ENCODE results near the gene ATAD3B. TPM values are rescaled to one million over a fixed set of nuclear protein-coding genes. Genes with fewer than 3 reads are reported as not detected.

The ATAD3B gene
- total and polyA plus RNA-seq, 10 of the 15 experiments (the other 5 are each of a cell fraction or from before 2014, with no cell fraction given), result 0.03 to 38.8 (median 23.8) TPM

- no peak for TF ChIP-seq EZH2 (IDR thresholded peaks at IDR 0.05; ENCODE audit: borderline replicate concordance, control insufficient read depth, low read depth, low read length)
Measured at GRCh38 chr1:1537626-1538250, 66.2 kb downstream of the ATAD3B start (continued).

DNA sequence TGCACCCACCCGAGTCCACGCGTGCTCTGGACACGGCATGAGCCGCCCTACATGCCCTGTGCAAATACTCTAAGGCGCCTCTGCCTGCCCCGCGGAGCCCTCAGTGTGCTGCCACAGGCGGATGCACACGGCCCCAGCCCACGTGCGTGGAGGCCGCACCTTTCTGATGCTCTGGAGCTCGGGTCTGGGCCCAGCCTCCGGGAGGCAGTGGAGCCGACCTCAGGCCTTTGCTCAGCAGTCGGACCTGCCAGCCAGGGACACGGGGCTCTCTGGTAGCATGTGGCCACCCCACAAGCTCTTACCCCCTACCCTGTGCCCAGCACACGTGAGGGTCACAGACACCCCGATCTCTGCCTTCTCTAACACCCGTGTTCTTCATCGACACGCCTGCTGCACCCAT lies 66.8 kb downstream of the ATAD3B start:
- Histone ChIP-seq H3K27ac (ENCODE audit: control insufficient read depth, insufficient read depth) (no peak overlapping the region), H2AFZ (ENCODE audit: control insufficient read depth, low read depth, low read length) (no peak overlapping the region), H3K9me3 (replicated peaks; ENCODE audit: control insufficient read depth, insufficient read depth, low read length) (no peaks in the 10 kb centered on the region), H3K9ac (ENCODE audit: control insufficient read depth, insufficient read depth, low read length) (no peak overlapping the region), H3K4me1 (ENCODE audit: control insufficient read depth, insufficient read depth, low read length) (no peaks in the 10 kb centered on the region), H3K4me2 (ENCODE audit: control insufficient read depth, insufficient read depth) (no peak overlapping the region), H3K27me3 (replicated peaks in 1 of 2; ENCODE audit: control insufficient read depth in 2 of 2, insufficient read depth in 2 of 2, low read length in 1 of 2) (no peaks in the 10 kb centered on the region), H4K20me1 (ENCODE audit: control insufficient read depth, insufficient read depth) (no peaks in the 10 kb centered on the region), H3K79me2 (ENCODE audit: control insufficient read depth, insufficient read depth, low read length) (no peaks in the 10 kb centered on the region), H3K36me3 (ENCODE audit: control insufficient read depth in 2 of 2, insufficient read depth in 2 of 2, low read length in 1 of 2) (no peaks in the 10 kb centered on the region; a peak in 2 of 4 replicates), H3K4me3 (no peak overlapping the region)
- no TSS peak for BruUV-seq (replicated peaks)
- 47% methylated on average over 23 of the region's 23 CpGs for WGBS (ENCODE audit: insufficient coverage, insufficient replicate concordance, low lambda C conversion rate, missing lambda C conversion rate)
- in situ Hi-C loops (cut with MboI) (no loop called here), intact Hi-C loops (cut with micrococcal nuclease; ENCODE audit: unreplicated experiment) (no loop called here)
- ATAC-seq, result no peak
- CTCF ChIA-PET, result no interaction called here
- SMC1A ChIA-PET (ENCODE audit: uncharacterized antibody, unreplicated experiment), result no interaction called here
- TF ChIP-seq NFXL1 (IDR thresholded peaks at IDR 0.05; ENCODE audit: borderline replicate concordance), result no peak
- RAD21 ChIA-PET (ENCODE audit: unreplicated experiment), result no interaction called here
- no peak for DNase-seq (ENCODE audit: low read depth, low spot score)
- FAIRE-seq, result no peak
- POLR2A ChIA-PET, result no interaction called here

DNA sequence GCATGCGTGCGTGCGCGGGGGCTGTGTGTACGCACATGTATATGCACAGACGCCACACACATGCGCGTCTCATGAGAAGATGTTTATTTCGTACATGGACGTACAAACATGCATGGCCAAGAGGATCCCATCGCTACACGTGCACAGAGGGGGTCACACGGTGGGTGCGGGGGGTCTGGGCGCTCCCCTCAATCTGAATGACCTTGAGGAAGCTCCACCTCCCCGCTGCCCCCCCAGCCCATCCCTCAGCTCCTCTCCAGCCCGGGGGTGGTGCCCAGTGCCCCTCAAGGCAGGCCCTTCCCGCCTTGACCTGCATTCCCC lies 67.4 kb downstream of the ATAD3B start:
- H3K9ac ChIP-seq (ENCODE audit: control insufficient read depth, insufficient read depth, low read length), result no peak overlapping the region
- WGBS (ENCODE audit: insufficient coverage, insufficient replicate concordance, low lambda C conversion rate, missing lambda C conversion rate), result 84% methylated on average over 17 of the region's 18 CpGs
- POLR2A ChIA-PET, result no interaction called here

More for the DNA sequence above, 67.4 kb downstream of the ATAD3B start:
- H2AFZ ChIP-seq (ENCODE audit: control insufficient read depth, low read depth, low read length), result no peak overlapping the region
- H3K4me2 ChIP-seq (ENCODE audit: control insufficient read depth, insufficient read depth), result no peak overlapping the region
- no TSS peak for BruUV-seq (replicated peaks)
- DNase-seq (ENCODE audit: low read depth, low spot score) (no peak), FAIRE-seq (no peak), ATAC-seq (no peak)
- intact Hi-C loops (cut with micrococcal nuclease; ENCODE audit: unreplicated experiment), result no loop called here
- H3K4me3 ChIP-seq, result no peak overlapping the region
- H3K27ac ChIP-seq (ENCODE audit: control insufficient read depth, insufficient read depth), result no peak overlapping the region
- H4K20me1 ChIP-seq (ENCODE audit: control insufficient read depth, insufficient read depth), result no peaks in the 10 kb centered on the region
- no peaks in the 10 kb centered on the region for H3K4me1 ChIP-seq (ENCODE audit: control insufficient read depth, insufficient read depth, low read length)
- TF ChIP-seq, protein P1, sequence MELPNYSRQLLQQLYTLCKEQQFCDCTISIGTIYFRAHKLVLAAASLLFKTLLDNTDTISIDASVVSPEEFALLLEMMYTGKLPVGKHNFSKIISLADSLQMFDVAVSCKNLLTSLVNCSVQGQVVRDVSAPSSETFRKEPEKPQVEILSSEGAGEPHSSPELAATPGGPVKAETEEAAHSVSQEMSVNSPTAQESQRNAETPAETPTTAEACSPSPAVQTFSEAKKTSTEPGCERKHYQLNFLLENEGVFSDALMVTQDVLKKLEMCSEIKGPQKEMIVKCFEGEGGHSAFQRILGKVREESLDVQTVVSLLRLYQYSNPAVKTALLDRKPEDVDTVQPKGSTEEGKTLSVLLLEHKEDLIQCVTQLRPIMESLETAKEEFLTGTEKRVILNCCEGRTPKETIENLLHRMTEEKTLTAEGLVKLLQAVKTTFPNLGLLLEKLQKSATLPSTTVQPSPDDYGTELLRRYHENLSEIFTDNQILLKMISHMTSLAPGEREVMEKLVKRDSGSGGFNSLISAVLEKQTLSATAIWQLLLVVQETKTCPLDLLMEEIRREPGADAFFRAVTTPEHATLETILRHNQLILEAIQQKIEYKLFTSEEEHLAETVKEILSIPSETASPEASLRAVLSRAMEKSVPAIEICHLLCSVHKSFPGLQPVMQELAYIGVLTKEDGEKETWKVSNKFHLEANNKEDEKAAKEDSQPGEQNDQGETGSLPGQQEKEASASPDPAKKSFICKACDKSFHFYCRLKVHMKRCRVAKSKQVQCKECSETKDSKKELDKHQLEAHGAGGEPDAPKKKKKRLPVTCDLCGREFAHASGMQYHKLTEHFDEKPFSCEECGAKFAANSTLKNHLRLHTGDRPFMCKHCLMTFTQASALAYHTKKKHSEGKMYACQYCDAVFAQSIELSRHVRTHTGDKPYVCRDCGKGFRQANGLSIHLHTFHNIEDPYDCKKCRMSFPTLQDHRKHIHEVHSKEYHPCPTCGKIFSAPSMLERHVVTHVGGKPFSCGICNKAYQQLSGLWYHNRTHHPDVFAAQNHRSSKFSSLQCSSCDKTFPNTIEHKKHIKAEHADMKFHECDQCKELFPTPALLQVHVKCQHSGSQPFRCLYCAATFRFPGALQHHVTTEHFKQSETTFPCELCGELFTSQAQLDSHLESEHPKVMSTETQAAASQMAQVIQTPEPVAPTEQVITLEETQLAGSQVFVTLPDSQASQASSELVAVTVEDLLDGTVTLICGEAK (IDR thresholded peaks at IDR 0.05; ENCODE audit: borderline replicate concordance), result no peak
- TF ChIP-seq REST (IDR thresholded peaks at IDR 0.05; ENCODE audit: low read depth, low read length), result no peak
- TF ChIP-seq WRNIP1 (IDR thresholded peaks at IDR 0.05; ENCODE audit: borderline replicate concordance, low read depth, low read length), result no peak
- TF ChIP-seq SIX5 (IDR thresholded peaks at IDR 0.05; ENCODE audit: low read depth, low read length, severe bottlenecking), result no peak
- TF ChIP-seq ZNF274 (IDR thresholded peaks at IDR 0.05; ENCODE audit: insufficient read depth, insufficient read length), result no peak
- CTCF ChIA-PET, result no interaction called here
- in situ Hi-C loops (cut with MboI), result no loop called here
- H3K36me3 ChIP-seq (ENCODE audit: control insufficient read depth in 2 of 2, insufficient read depth in 2 of 2, low read length in 1 of 2), result no peaks in the 10 kb centered on the region; a peak in 2 of 4 replicates
- RAD21 ChIA-PET (ENCODE audit: unreplicated experiment), result no interaction called here
- SMC1A ChIA-PET (ENCODE audit: uncharacterized antibody, unreplicated experiment), result no interaction called here
- no peaks in the 10 kb centered on the region for H3K79me2 ChIP-seq (ENCODE audit: control insufficient read depth, insufficient read depth, low read length)
- no peaks in the 10 kb centered on the region for H3K9me3 ChIP-seq (replicated peaks; ENCODE audit: control insufficient read depth, insufficient read depth, low read length)
- H3K27me3 ChIP-seq (replicated peaks in 1 of 2; ENCODE audit: control insufficient read depth in 2 of 2, insufficient read depth in 2 of 2, low read length in 1 of 2), result no peaks in the 10 kb centered on the region
